Caki2 (cell line): Measurements from ENCODE around the gene SREK1IP1. TPM values are rescaled to one million over a fixed set of nuclear protein-coding genes. Genes with fewer than 3 reads are reported as not detected.

Experiments
- DNase-seq: peaks from one replicate; pipeline ENCODE4 v3.0.0-alpha.2; 2015; ENCODE audit warnings: low read depth
- in situ Hi-C: cut with HindIII; loops from 2 replicates; pipeline ENCODE4 v1.10.0; 2016; ENCODE audit warnings: low sequenced_read_pairs, low pct_unique_long_range_greater_than_20kb, mixed read lengths
- total RNA-seq: library from RNA; depleted of rRNA; stranded (reverse); fragments of >200 nt; shearing (Covaris generic); gene quantifications from 2 replicates; pipeline ENCODE4 v1.2.3, GENCODE V29; 2014; ENCODE audit warnings: low replicate concordance; rRNA removed

Gene SREK1IP1
- total RNA-seq: 3.8 and 4.6 TPM in 2 replicates

DNA sequence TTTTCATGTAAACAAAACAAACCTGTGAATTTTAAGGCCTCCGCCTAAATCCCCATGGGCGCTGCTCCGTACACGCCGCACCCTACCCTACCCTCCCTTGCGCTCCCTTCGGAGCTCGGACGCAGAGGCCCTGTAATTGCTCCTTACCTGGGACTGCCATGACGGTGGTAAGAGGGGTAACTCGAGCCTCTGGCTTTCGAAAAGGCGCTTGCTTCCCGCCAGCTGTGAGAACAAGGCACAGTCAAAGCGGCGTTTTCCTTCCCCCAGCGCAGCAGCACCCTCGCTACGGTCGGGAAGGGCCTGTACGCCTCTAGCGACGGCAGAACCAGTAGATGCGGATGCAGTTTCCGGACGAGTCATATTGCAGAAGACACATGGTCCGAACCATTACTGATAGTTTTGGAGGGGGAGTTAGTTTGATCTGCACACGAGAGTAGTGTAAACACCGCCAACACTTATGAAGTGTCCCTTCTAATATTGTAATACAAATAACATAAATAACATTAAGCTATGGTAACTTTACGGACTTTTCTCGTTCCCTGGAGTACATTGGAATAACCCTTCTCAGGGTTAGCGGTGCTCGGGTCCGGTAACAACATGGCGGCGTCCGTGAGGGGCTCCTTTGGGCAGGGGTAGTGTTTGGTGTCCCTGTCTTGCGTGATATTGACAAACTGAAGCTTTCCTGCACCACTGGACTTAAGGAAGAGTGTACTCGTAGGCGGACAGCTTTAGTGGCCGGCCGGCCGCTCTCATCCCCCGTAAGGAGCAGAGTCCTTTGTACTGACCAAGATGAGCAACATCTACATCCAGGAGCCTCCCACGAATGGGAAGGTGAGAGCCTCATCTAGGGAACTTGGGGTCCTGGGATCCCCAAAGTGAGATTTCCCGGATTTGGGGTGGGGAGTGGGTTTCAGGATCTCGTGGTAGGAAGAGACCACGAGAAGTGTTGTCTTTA, at the start of gene SREK1IP1, which contains the start of gene CWC27:
Gene SREK1IP1 (minus strand): TSS at position 334 of the 955 bp plus-strand sequence. CDS start 174 bp downstream, at position 160.
Gene CWC27 (plus strand): TSS at position 573 of the 955 bp plus-strand sequence. CDS start 217 bp downstream, at position 790.
- peak; percentile 84 for DNase-seq
- in situ Hi-C loops: no loop called here

DNA sequence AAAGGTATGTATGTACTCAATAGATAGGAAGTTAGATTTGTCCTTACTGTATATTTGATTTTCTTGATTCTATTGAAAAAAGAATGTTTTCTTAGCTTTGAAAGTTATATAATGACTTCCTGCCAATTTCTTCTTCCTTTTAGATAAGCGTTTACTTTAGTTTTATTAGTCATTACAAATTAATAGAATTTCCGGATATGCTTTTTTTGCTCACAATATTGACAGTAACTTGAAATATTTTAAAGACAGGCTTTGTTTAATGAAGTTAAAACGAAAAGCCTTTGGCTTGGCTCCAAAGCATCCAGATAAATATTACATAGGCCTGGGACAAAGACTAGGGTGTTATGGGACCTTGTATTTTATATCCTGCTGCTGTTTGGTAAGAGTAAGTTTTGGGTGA, 49.8 kb upstream of the SREK1IP1 start:
- in situ Hi-C loops: no loop called here
- no peak for DNase-seq

DNA sequence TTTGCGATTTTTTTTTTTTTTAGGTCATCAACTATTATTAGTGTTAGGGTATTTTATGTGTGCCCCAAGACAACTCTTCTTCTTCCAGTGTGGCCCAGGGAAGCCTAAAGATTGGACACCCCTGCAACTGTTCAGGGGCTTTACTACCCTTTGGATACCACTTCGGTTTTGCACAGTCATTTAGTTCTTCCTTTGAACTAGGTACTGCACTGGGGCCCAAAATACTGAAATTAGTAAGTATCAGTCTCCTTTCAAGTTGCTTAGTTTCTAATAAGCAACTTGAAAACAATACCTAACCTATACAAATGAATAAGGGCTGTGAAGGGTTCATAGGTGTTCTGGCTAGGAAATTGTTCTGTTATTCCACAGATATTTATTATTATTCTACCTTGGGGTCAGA, 45.6 kb upstream of the SREK1IP1 start:
- no peak for DNase-seq
- in situ Hi-C loops: no loop called here

DNA sequence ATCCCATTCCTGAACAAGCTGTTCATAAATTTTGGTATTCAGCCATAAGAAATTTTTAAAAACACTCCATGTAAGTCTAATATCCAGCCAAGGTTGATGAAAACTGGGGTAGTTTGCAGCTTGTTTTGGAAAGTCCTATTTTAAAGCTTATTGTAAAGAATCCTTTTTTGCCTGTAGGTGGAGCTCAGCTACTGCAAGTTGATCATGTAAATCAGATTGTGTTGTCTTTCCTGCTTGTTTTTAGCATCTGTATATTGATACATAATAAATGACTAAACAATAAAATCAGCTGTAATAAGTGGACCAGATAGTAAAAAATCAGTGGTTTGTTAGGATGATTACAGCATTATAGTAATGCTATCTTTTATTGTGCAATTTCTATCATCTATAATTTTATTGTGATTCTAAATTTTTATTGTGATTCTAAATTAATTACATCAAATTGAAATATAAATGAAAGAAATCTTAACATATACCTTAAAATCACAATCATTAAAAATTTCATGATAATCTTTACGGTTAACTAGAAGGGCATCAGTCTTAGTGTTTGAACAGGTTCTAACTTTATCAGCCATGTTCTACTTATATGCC, 42.7 kb upstream of the SREK1IP1 start:
- in situ Hi-C loops: no loop called here
- peak; percentile 18 for DNase-seq

DNA sequence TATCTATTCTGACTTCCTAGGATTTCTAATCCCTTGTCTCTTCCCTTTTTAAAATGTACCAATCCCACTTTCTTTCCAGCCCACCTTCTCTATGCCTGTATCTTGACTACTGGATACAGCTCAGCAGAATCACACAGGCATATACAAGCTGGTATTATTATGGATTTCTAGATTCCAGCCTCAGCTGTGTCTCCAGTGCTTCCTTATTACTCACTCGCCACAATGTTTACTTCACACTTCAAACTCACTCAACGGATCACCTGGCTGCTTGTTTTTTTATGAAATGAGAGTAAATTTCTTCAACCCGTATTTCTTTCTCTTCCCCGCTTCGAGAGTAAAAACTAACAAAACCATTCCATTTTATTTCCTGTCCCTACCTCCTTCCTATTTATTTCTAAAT, 39.0 kb upstream of the SREK1IP1 start:
- in situ Hi-C loops: no loop called here
- peak; percentile 50 for DNase-seq

DNA sequence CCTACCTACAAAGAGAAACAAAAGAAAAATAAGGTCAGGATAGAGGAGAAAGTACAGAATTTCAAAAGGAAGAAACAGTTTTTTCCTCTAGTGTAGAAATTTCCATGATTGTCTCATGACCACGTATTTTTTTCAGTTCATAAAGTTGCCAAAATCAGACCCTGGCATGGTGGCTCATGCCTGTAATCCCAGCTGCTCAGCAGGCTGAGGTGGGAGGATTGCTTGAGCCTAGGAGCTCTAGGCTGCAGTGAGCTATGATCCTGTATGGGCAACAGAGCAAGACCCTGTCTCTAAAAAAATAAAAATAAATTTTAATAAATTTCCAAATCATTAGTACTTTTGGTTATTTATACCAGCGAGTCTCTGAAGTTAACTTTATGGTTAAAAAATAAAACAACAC, 38.0 kb upstream of the SREK1IP1 start:
- in situ Hi-C loops: no loop called here
- DNase-seq: no peak

DNA sequence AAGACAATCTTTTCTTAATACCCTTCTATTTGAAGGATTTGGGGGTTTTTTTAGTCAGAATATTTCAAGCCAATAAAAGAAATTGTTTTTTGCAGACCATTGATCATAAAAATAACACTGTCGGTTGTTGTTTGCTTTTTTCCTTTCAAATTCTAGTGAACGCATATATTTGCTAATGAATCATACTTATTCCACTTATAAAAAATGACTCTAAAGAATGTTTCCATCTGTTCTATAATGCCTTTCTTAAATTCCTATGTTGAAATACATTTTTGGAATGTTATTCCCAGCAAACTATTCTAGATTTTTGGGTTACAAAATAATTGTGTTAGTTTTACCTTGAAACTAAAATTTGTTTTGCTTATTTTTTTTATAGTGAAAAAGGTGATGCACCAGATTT, 32.4 kb upstream of the SREK1IP1 start:
- no peak for DNase-seq
- in situ Hi-C loops: no loop called here

DNA sequence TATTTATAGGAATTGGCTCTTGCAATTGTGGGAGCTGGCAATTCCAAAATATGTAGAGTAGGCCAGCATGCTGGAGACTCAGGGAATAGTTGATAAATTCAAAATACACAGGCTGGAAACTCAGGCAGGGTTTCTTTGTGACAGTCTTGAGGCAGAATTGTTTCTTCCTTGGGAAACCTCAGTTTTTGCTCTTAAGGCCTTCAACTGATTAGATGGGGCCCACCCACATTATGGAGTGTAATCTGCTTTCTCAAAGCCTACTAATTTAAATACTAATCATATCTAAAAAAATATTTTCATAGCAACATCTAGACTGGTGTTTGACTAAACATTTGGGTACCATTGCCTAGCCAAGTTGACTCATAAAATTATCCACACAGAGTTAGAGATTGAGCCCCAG, 27.8 kb upstream of the SREK1IP1 start:
- no peak for DNase-seq
- in situ Hi-C loops: no loop called here

DNA sequence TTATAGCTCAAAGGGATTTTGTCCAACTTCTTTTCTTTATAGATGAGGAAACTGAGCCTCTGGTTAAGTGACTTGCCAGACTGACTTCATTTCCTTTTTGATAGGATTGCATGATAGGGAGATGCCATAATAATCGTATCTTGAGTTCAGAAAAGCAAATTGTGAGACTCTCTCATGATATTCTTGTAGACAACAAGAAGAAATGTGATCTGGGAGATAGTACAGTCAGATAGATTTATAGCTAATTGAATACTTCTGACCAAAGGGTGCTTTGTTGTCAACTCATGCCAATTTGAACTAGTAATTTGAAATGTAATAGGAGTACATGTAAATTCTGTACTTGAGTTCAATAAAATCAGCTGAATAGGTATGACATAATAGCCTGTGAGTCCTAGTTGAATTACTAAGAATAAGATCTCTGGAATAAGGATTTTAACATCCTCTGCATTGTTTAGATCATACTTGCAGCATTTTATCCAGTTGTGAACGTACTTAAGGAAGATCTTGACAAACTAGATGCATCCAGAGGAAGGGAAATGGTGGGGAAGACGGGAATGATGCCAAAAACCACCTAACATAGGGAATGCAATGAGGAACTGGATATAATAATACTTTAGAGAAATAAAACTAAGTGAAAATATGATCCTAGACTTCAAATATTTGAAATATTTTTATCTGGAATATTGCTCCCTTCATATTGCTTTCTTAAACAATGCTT, 25.7 kb upstream of the SREK1IP1 start:
- in situ Hi-C loops: no loop called here
- no peak for DNase-seq

DNA sequence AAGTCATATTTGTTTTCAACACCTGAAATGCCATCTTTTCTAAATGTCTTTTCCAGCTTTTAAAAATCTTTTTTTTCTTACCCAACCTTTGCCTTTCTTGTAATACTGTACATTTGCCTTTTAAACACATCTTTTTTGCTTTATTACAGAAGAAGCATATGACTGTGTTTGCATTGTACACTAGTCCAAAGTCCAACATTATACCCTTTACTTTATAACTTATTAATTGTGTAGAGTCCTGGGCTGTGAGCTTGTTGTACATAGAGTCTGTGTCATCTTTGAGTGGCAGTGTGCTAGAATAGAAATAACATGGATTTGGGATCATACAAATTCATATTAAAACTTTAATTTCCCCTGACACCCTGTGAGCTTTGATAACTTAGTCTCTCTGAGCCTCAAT, 24.0 kb upstream of the SREK1IP1 start:
- in situ Hi-C loops: no loop called here
- no peak for DNase-seq

DNA sequence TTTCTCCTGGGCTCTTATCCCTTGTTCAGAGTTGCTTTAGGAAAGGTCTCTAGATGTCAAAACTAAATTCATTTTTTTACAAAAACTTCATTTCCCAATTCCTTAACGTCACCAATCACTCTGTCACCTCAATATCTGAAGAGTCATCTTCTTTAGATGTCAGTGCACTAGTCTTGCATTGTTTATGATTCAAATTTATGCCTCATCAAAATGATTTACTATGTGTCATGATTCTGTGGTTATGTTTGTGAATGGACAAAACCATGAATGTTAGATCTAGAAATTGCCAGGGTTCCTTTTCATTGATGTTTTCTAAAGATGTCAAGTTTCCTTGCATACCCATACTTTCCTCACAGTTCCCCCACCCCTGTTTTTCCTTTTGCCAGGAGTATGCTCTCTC, 21.7 kb upstream of the SREK1IP1 start:
- in situ Hi-C loops: no loop called here
- DNase-seq: no peak

DNA sequence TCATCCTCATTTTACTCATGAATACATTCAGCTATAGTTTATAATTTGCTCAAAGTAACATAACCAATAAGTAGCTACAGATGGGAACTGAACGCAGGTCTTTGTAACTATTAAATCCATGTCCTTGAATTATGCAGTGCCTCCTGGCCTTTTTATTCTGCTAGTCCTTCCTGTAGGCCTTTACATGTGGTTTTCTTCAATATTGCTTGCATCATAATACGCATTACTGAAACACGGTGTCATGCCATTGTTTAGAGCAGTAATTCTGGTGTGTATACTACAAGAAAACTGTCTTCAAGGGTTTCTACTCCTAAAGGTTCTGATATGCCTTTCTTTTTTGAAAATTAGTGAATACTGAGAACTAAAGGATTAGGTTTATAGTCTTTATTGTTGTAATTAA, 21.0 kb upstream of the SREK1IP1 start:
- no peak for DNase-seq
- in situ Hi-C loops: no loop called here

DNA sequence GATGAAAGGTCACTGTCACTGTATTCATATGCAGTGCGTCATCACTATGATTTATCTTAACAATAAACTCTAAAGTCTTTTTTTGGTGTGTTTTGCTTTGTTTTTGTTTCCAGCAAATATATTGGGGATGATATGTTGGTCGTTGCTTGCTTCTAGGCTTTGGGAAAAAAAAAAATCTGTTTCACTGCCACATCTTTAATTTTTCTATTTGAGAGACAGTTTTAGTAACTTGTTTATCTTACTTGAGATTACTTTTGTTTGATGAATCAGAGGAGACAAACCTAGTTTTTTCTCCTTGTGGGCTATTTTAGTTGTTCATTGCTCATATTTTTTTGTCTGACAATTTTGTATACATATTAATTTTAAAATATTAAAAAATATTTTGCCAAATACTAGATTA, 19.7 kb upstream of the SREK1IP1 start:
- DNase-seq: no peak
- in situ Hi-C loops: no loop called here

DNA sequence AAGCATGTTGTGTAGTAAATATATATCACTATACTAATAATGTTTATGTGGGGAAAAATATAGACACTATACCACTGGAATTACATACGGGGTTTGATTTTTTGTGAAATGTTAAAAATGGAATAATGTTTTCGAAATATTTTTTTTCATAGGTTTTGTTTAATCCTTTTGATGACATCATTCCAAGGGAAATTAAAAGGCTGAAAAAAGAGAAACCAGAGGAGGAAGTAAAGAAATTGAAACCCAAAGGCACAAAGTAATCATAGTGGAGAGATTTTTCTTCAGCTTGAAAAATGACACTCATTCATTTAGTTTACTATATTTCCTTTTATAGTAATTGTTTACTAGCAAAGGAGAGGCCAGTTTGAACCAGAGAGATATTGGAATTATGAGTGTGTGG, 17.9 kb upstream of the SREK1IP1 start:
- in situ Hi-C loops: no loop called here

DNA sequence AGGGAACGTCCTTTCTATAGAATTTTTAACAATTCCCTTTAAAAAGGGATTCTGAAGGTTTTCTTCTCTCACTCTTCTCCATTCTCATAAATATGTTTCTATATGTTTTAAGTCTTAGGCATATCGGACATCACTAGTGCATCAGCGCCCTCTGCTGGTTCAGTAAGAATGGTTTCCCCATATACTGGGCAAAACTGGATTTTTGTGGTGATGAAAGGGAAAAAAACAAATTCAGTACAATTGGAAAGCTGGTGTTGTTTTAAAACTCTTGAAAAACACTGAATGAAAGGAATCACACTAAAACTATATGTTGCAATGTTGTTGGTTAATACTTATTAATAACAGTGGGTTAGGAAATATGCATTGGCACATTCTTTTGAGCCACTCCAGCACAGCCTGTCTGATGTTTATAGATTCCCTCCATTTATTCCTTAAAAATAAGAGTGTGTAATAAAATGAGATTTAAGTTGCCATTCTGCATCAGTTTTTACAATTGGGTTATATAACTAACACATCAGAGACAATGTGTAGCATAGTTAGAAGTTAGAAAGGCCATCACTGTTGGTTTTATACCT, 16.0 kb upstream of the SREK1IP1 start:
- in situ Hi-C loops: no loop called here

More for the DNA sequence above, 17.9 kb upstream of the SREK1IP1 start:
- no peak for DNase-seq

DNA sequence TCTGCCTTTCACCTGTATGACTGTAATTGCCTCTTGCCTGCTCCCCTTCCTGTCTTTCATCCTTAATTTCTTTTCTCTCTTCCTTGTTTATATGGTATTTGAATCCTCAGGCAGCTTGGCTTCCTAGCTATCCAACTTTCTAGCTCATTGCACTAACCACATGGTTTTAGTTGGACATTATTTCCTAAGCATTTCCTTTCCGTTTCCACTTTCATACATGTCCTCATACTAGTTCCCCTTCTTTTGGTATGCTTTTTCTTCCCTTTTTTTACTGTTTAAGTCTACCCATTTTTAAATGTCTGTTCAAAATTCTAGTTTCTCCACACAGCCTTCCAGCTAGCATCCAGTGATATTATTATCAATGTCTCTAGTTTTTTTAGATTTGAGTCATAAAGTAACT, 6.8 kb upstream of the SREK1IP1 start:
- in situ Hi-C loops: no loop called here
- DNase-seq: no peak

More for the DNA sequence above, 16.0 kb upstream of the SREK1IP1 start:
- DNase-seq: peak; percentile 30

DNA sequence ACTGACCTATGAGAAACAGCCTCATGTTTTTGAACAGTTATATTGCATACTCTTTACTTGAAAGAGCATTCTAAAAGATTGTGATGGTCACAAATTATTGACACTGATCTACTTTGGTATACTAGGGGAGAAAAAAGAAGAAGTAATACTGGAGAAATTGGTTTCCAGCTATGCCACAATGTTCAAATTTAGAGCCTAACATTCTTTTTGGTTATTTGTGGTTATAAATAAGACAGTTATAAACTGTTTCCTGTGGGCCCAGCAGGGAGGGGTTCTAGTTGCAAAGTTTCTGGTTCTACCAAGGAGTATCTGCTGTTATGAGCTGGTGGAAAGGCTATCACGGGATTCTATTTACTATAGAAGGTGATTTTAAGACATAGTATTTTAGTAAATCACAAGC, 5.0 kb upstream of the SREK1IP1 start:
- no peak for DNase-seq
- in situ Hi-C loops: no loop called here

DNA sequence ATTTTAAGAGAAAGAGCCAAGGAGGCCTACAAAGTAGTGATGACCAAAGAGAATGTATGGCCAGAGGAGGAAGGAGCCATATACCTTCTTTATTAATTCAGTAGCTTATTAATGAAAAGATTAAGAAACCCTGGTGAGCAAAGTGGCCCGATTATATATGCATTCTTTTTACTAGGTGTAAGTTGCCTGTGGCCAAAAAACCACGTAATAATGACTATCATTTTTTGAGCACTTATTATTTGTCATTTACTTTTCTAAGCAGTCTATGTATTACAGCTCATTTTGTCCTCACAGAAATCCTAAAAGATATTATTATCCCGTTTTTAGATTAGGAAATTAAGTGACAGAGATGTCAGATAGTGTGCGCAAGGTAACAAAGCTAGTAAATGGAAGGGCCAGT, 3.2 kb upstream of the SREK1IP1 start:
- in situ Hi-C loops: no loop called here
- no peak for DNase-seq
